Stimulated activated naive CD4-positive, alpha-beta T cell treated with Interleukin-2 at 50 U/mL for 16 hours (primary cell): Measurements from ENCODE around the gene CHEK1.

Experiments used
- DNase-seq: peaks from one replicate; lab custom pipeline; 2025; lab: John Stamatoyannopoulos, UW

The CHEK1 gene

GRCh38 chr11:125626288-125626950, 1.5 kb downstream of the CHEK1 start:
- peak; percentile 14 for DNase-seq

GRCh38 chr11:125627236-125627910, 2.4 kb downstream of the CHEK1 start:
- DNase-seq: no peak

GRCh38 chr11:125637840-125638239, 12.9 kb downstream of the CHEK1 start:
- no peak for DNase-seq

- no peak for DNase-seq
Observed at GRCh38 chr11:125638315-125638714, 13.4 kb downstream of the CHEK1 start.

DNA sequence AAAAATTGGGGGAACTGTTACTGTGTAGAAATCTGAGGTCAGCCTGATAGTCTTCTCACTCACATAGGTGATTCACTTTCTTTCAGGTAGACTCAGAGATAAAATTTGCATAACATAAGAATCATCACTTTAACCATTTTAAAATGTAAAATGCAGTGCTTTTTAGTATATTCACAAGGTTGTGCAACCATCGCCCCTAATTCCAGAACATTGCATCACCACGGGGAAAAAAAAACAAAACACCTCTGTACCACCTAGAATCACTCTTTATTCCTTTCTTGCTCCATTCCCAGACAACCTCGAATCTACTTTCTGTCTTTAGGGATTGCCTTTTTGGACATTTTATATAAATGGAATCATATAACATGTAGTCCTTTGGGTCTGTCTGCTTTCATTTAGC, 20.9 kb downstream of the CHEK1 start:
- DNase-seq: no peak

GRCh38 chr11:125649465-125650166, 24.7 kb downstream of the CHEK1 start:
- no peak for DNase-seq

- DNase-seq: no peak
Observed at GRCh38 chr11:125662689-125663088, 37.7 kb downstream of the CHEK1 start.

GRCh38 chr11:125663910-125664309, 38.9 kb downstream of the CHEK1 start:
- DNase-seq: no peak

DNA sequence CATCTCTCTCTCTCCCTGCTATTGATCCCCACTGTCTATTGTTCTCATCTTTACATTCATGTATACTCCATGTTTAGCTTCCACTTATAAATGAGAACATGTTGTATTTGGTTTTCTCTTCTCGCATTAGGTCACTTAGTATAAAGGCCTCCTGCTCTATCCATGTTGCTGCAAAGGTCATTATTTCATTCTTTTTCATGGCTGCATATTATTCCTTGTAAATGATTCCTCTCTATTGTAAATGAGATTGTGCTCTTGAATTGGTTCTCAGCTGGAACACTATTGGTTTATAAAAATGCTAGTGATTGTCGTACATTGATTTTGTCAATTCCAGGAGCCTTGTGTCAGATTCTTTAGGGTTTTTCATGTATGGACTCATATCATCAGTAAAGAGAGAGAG, 42.2 kb downstream of the CHEK1 start:
- DNase-seq: no peak

- DNase-seq: no peak
Observed at GRCh38 chr11:125670172-125670571, 45.2 kb downstream of the CHEK1 start.

DNA sequence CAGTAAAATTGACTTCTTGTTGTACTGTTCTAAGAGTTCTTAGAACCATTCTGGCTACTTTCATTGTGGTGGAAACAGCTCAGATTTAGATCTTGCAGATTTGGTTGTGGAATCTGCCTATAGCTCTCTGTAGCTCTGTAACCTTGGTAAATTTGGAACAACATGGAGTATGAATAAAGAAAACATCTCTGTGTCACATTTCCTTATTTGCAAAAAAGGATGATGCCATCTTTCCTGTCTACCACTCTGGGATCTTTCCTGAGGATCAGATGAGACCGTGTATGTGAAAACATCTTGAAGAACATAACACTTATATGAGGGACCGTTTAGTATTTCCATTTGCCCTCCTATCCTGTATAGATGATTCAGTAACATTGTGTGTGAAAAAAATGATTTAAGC, 46.6 kb downstream of the CHEK1 start:
- no peak for DNase-seq

GRCh38 chr11:125674210-125674609, 49.2 kb downstream of the CHEK1 start:
- no peak for DNase-seq

DNA sequence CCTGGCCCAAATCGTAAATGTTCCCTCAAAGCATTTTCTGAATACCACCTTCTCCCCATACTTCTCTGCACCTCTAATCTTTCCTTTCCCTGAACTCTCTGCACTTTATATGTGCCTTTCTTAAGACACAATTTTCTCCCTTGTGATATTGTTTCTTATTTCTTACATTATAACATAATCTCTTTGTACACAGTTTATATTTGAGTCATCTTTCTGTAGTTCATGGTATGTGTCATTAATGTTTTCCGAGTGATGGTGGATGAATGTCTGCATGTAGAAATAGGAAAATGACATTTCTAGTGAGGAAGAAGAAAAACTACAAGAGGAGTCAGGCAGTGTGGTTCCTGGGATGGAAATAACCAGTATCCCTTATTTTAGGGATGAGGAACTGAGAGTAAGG, 50.2 kb downstream of the CHEK1 start:
- no peak for DNase-seq

DNA sequence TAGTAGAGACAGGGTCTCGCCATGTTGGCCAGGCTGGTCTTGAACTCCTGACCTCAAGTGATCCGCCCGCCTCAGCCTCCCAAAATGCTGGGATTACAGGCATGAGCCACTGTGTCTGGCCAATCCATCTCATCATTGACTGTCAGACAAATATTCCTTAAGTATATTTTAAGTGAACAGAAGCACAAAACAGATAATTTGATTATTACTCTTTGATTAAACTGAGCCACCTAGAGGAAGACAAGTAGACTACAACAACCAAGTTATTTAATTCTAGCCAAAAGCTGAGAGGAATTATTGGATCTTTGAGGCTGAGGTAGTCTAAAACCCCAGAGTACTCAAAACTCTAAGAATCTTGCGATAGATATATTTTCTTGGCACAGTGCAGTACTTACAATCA, 54.4 kb downstream of the CHEK1 start:
- no peak for DNase-seq

DNA sequence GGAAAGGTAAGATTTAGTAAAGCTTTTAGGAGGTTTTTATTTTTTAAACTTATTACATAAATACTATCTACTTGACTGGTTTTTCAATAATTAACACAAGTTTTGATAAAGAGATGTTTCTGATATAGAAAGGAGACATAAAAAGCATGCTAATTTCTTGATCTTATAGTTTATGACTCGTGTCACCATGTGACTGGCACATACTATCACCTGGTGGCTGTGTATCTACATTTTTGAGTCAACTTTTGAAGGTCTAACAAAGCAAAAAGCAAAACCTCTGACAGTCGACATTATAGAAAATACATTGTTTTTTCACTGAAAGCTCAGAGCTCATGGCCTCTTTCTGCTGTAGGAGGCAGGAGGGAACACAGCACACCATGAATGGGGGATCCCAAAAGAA, 54.9 kb downstream of the CHEK1 start:
- DNase-seq: no peak

DNA sequence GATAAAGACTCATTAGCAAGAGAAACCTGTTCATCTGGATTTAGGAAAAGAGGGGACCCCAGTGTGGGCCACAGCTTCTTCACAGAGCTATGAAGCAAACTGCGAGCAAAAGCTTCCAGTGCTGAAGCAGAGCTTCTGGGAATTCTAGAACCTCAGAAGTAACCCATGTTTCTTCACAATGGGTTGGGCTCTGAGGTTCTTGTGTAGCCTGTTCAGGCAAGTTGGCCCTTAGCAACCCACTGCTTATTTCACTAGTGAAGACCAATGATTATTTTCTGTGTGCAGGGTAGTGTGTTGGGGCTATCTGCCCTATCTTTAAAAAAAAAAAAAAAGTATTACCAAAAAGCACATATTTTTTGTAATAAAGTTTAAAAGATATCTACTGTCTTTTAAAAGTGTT, 55.8 kb downstream of the CHEK1 start, which contains the start of gene ACRV1:
Gene ACRV1 (minus strand): TSS at position 101 of the 400 bp plus-strand sequence. CDS start 67 bp downstream, at position 34.
- DNase-seq: no peak

- no peak for DNase-seq
Observed at GRCh38 chr11:125685228-125685627, 60.3 kb downstream of the CHEK1 start.

- DNase-seq: no peak
Observed at GRCh38 chr11:125688066-125688465, 63.1 kb downstream of the CHEK1 start.

GRCh38 chr11:125688632-125689031, 63.7 kb downstream of the CHEK1 start:
- no peak for DNase-seq

- DNase-seq: no peak
Observed at GRCh38 chr11:125689274-125689859, 64.4 kb downstream of the CHEK1 start.

- DNase-seq: no peak
Observed at GRCh38 chr11:125690006-125690405, 65.0 kb downstream of the CHEK1 start.

DNA sequence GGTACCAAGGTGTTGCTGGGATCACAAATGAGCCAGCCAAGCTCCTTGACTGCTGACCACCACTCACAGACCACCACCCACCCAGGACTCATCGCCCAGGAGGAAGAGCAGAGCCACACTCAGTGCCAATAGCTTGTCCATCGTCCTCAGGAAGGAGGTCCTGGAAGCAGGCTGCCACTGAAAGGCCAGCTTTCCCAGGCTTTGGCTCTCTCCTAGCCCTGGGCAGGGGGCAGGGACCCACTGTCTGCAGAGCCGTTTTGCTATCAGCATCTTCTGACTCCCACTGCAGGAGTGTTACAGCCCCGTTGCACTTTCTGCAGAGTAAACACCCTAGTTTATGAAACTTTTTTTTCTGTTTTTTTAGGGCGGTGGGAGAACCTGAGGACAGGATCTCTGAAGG, 67.9 kb downstream of the CHEK1 start:
- DNase-seq: no peak

DNA sequence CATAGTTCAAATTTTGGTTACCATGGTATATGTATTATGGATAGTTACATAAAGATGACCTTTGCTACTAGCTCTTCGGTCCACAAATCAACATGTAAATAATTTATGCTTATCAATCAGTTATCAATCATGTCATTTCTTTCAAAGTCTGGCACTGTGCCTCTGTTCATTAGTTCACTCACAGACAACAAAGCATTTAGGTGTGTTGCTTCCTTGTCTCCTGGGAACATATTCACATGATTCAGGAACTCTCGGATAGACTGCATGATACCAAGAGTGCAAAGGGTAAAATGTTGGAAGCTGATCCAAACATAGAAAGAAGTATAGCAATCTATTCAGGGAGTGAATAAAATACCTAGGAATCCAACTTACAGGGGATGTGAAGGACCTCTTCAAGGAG, 70.0 kb downstream of the CHEK1 start:
- no peak for DNase-seq
